Tibial nerve (tissue), 4 donors: ENCODE data around the gene SPATA25. TPM values are rescaled to one million over a fixed set of nuclear protein-coding genes. Genes with fewer than 3 reads are reported as not detected.

Experiments used
- DNase-seq, 2 donors: peaks; one replicate each; pipeline ENCODE4 v3.0.0-alpha.2; 2019; ENCODE audit warnings: low spot score in 2 of 2
- H3K27ac ChIP-seq, 4 donors: fragments of 200-600 bp; sonication (generic) in 3 of 4; one replicate each; pipeline ENCODE4 v1.5.1; 2017 to 2019; ENCODE audit warnings: mild to moderate bottlenecking in 1 of 4
- H3K27me3 ChIP-seq, 2 donors: fragments of 200-600 bp; sonication (generic) in 1 of 2; one replicate each; pipeline versions ENCODE4 v1.5.1 to v1.6.0; 2017 to 2019
- H3K36me3 ChIP-seq, 3 donors: fragments of 200-600 bp; sonication (generic); one replicate each; pipeline ENCODE4 v1.5.1; 2018 to 2019
- H3K4me1 ChIP-seq, 4 donors: fragments of 200-600 bp; sonication (generic) in 3 of 4; one replicate each; pipeline ENCODE4 v1.5.1; 2017 to 2019
- H3K4me3 ChIP-seq, 4 donors: fragments of 200-600 bp; sonication (generic) in 3 of 4; one replicate each; pipeline ENCODE4 v1.5.1; 2017 to 2019; ENCODE audit warnings: mild to moderate bottlenecking in 1 of 4, moderate library complexity in 1 of 4
- H3K9me3 ChIP-seq, 4 donors: fragments of 200-600 bp; sonication (generic) in 3 of 4; one replicate each; pipeline ENCODE4 v1.5.1; 2017 to 2019
- CTCF ChIP-seq, 5 experiments: fragments of 200-600 bp in 3 of 5; fragments of 450-650 bp in 2 of 5; sonication (generic) in 3 of 5; IDR thresholded peaks; one replicate each; pipeline ENCODE4 v1.5.1; 2016 to 2019; ENCODE audit warnings: antibody characterized with exemption in 5 of 5, mild to moderate bottlenecking in 3 of 5, moderate library complexity in 2 of 5
- EP300 ChIP-seq, 2 donors: sonication (generic); formaldehyde crosslinking; IDR thresholded peaks; one replicate each; pipeline ENCODE4 v1.6.1; 2017; ENCODE audit warnings: antibody characterized with exemption in 2 of 2, mild to moderate bottlenecking in 1 of 2
- POLR2A ChIP-seq, 2 donors: fragments of 450-650 bp; IDR thresholded peaks; one replicate each; pipeline ENCODE4 v1.6.1; 2017; ENCODE audit warnings: antibody characterized with exemption in 2 of 2, mild to moderate bottlenecking in 2 of 2, moderate library complexity in 2 of 2
- WGBS, 2 donors: methylation state at CpG; one replicate each; pipeline ENCODE4 v1.1.5; 2018; 5-methylcytosine and 5-hydroxymethylcytosine counted together
- total RNA-seq, 4 donors: library from RNA; depleted of rRNA; stranded (reverse); fragments of >200 nt; gene quantifications; one replicate each; pipeline ENCODE4 v1.1.0, GENCODE V29; 2016

Gene SPATA25
- total RNA-seq, 4 donors from 2014 or later, result 2.6 to 18.3 (median 7.9) TPM

- H3K36me3 ChIP-seq, result peaks cover 0 to 21% (median 0%) of the 10 kb centered on the region in 3 donors
- H3K4me3 ChIP-seq, result peak overlapping the region; percentile 40 to 72 (median 56)
- TF ChIP-seq CTCF (IDR thresholded peaks at IDR 0.05) (peak in 1 of 5 experiments; percentile 16), POLR2A (IDR thresholded peaks at IDR 0.05) (peak in 1 of 2 donors; percentile 85), EP300 (IDR thresholded peaks at IDR 0.05) (peak; percentile 60 to 86)
- DNase-seq, result peak; percentile 99 to 100
- WGBS, 2 donors, result 2% methylated on average over 37 to 40 of the region's 43 CpGs
- H3K27ac ChIP-seq, result peak overlapping the region; percentile 71 to 97 (median 86)
- H3K4me1 ChIP-seq, result peaks cover 0 to 30% (median 9%) of the 10 kb centered on the region in 4 donors
- no peaks in the 10 kb centered on the region for H3K9me3 ChIP-seq
- H3K27me3 ChIP-seq, result no peaks in the 10 kb centered on the region
Observed at GRCh38 chr20:45910670-45911485, 23.5 kb upstream of the SPATA25 start.

- no peaks in the 10 kb centered on the region for H3K27me3 ChIP-seq
- H3K36me3 ChIP-seq, result peaks cover 0 to 29% (median 0%) of the 10 kb centered on the region in 3 donors
- WGBS, 2 donors, result 73 to 77% methylated on average over 22 of the region's 22 CpGs
- peak overlapping the region in 3 of 4 donors; percentile 5 to 58 (median 53) for H3K4me3 ChIP-seq
- H3K4me1 ChIP-seq, result peaks cover 0 to 30% (median 9%) of the 10 kb centered on the region in 4 donors
- H3K27ac ChIP-seq, result peak overlapping the region in 2 of 4 donors; percentile 57 to 92
- DNase-seq, result no peak
- no peaks in the 10 kb centered on the region for H3K9me3 ChIP-seq
- no peak for TF ChIP-seq EP300 (IDR thresholded peaks at IDR 0.05)
- TF ChIP-seq POLR2A (IDR thresholded peaks at IDR 0.05), result no peak
- TF ChIP-seq CTCF (IDR thresholded peaks at IDR 0.05), result no peak
Observed at GRCh38 chr20:45909817-45910669, 22.6 kb upstream of the SPATA25 start.

GRCh38 chr20:45909336-45909808, 21.9 kb upstream of the SPATA25 start:
- H3K36me3 ChIP-seq, result peaks cover 0 to 36% (median 0%) of the 10 kb centered on the region in 3 donors
- WGBS, 2 donors, result 89% methylated on average over 12 of the region's 12 CpGs
- H3K4me3 ChIP-seq, result no peak overlapping the region
- DNase-seq, result no peak
- no peaks in the 10 kb centered on the region for H3K9me3 ChIP-seq
- H3K4me1 ChIP-seq, result peaks cover 0 to 30% (median 9%) of the 10 kb centered on the region in 4 donors
- H3K27ac ChIP-seq, result peak overlapping the region in 2 of 4 donors; percentile 57 to 92
- TF ChIP-seq CTCF (IDR thresholded peaks at IDR 0.05) (no peak), EP300 (IDR thresholded peaks at IDR 0.05) (no peak), POLR2A (IDR thresholded peaks at IDR 0.05) (no peak)
- H3K27me3 ChIP-seq, result no peaks in the 10 kb centered on the region

- no peak for DNase-seq
- H3K4me1 ChIP-seq, result peaks cover 0 to 30% (median 9%) of the 10 kb centered on the region in 4 donors
- H3K27me3 ChIP-seq, result no peaks in the 10 kb centered on the region
- H3K9me3 ChIP-seq, result no peaks in the 10 kb centered on the region
- H3K4me3 ChIP-seq, result no peak overlapping the region
- WGBS, 2 donors, result 82 to 92% methylated on average over 2 of the region's 2 CpGs
- H3K36me3 ChIP-seq, result peaks cover 0 to 49% (median 0%) of the 10 kb centered on the region in 3 donors
- no peak overlapping the region for H3K27ac ChIP-seq
- TF ChIP-seq POLR2A (IDR thresholded peaks at IDR 0.05) (no peak), EP300 (IDR thresholded peaks at IDR 0.05) (no peak), CTCF (IDR thresholded peaks at IDR 0.05) (no peak)
Observed at GRCh38 chr20:45908084-45908483, 20.7 kb upstream of the SPATA25 start.
